Measurements from ENCODE around the gene SRA1.

SRA1 gene

GRCh38 chr5:140560227-140560626 lies 3.0 kb upstream of the SRA1 start:
- no peak overlapping the region for H3K9ac ChIP-seq (ENCODE audit: low read depth, low read length)
- no peak overlapping the region for H3K4me3 ChIP-seq (ENCODE audit: low read length)
- H3K36me3 ChIP-seq (ENCODE audit: insufficient read depth, low read depth, low read length) = no peaks in the 10 kb centered on the region
- H3K4me1 ChIP-seq (ENCODE audit: insufficient read depth, low read length) = peaks cover 11% of the 10 kb centered on the region
- H3K9me3 ChIP-seq (ENCODE audit: insufficient read depth, low read depth, low read length) = no peaks in the 10 kb centered on the region
- H3K27ac ChIP-seq (ENCODE audit: low read length) = no peak overlapping the region
- H3K27me3 ChIP-seq (ENCODE audit: insufficient read depth, low read length) = no peaks in the 10 kb centered on the region

DNA sequence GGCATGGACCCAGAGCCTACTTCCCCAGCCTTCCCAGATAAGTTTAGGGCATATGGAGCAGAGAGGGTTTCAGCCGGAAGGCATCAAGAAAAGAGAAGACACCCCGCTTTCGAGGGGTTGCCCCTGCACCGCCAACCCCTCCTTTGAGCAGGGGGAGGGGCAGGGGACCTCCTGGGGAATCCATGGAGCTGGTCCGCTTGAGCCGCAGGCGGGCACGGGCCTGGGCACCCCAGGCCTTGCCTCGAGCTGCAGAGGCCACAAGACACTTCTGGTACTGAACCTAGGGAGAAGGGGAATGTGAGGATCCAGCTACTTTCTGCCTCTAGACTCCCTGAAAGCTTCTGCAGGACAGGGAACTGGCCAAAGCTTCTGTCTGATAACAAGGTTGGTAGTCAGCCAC lies 1.3 kb upstream of the SRA1 start:
- Histone ChIP-seq H3K27ac (ENCODE audit: low read length) (no peak overlapping the region), H3K4me3 (ENCODE audit: low read length) (no peak overlapping the region), H3K9me3 (ENCODE audit: insufficient read depth, low read depth, low read length) (no peaks in the 10 kb centered on the region), H3K9ac (ENCODE audit: low read depth, low read length) (no peak overlapping the region), H3K27me3 (ENCODE audit: insufficient read depth, low read length) (no peaks in the 10 kb centered on the region), H3K4me1 (ENCODE audit: insufficient read depth, low read length) (peaks cover 11% of the 10 kb centered on the region), H3K36me3 (ENCODE audit: insufficient read depth, low read depth, low read length) (peaks cover 13% of the 10 kb centered on the region)

- Histone ChIP-seq H3K4me1 (ENCODE audit: insufficient read depth, low read length) (peaks cover 11% of the 10 kb centered on the region), H3K4me3 (ENCODE audit: low read length) (peak overlapping the region; percentile 76), H3K36me3 (ENCODE audit: insufficient read depth, low read depth, low read length) (peaks cover 19% of the 10 kb centered on the region), H3K27me3 (ENCODE audit: insufficient read depth, low read length) (no peaks in the 10 kb centered on the region), H3K9me3 (ENCODE audit: insufficient read depth, low read depth, low read length) (no peaks in the 10 kb centered on the region), H3K9ac (ENCODE audit: low read depth, low read length) (peak overlapping the region; percentile 93; the same call in 1 of the 2 replicates), H3K27ac (ENCODE audit: low read length) (peak overlapping the region; percentile 78)
Measured at GRCh38 chr5:140557965-140558364, 692 bp upstream of the SRA1 start.

DNA sequence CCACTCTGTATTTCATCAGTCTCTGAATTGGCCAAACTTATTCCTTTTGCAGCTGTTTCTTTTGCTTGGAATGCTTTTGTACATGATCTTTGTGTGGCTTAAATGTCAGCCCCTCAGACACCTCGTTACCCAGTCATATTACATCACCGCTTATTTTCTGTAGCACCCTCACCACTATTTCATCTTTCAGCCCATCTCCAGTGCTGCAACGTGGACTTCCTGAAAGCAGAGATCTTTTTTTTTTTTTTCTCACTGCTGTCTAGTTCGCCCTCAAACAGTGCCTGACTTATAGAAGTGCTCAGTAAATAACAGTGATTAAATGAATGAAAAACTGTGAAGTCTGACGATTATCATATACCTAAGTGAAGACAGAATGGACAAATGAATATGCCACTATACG lies 835 bp downstream of the SRA1 start:
- Histone ChIP-seq H3K9me3 (ENCODE audit: insufficient read depth, low read depth, low read length) (no peaks in the 10 kb centered on the region), H3K9ac (ENCODE audit: low read depth, low read length) (peak overlapping the region; percentile 93), H3K4me1 (ENCODE audit: insufficient read depth, low read length) (peaks cover 11% of the 10 kb centered on the region), H3K36me3 (ENCODE audit: insufficient read depth, low read depth, low read length) (peaks cover 31% of the 10 kb centered on the region), H3K27ac (ENCODE audit: low read length) (no peak overlapping the region), H3K27me3 (ENCODE audit: insufficient read depth, low read length) (no peaks in the 10 kb centered on the region), H3K4me3 (ENCODE audit: low read length) (peak overlapping the region; percentile 76)

DNA sequence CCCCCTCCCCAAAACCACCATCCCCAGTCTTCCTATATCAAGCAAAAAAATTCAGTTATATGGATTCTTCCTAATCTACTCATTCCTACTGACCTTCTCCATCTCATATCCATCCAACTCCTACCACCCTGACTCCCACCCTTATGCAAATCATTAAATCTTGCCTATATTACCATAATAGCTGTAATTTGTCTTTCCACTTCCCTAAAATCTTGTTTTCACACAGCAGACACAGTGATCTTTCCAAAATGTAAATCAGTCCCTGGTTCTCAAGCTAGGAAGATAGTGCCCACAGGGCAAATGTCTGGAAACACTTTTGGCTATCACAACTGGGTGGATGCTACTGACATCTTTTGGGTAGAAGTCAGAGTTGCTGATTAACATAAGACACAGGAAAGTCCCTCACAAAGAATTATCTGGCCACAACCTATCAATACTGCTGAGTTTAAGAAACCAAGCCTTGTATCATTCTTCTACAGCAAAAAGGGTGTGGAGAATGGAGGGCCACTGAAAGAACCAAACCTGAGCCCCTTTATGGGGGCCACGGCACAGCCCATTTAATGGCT lies 1.4 kb downstream of the SRA1 start:
- Histone ChIP-seq H3K27me3 (ENCODE audit: insufficient read depth, low read length) (no peaks in the 10 kb centered on the region), H3K9ac (ENCODE audit: low read depth, low read length) (peak overlapping the region; percentile 93; the same call in 1 of the 2 replicates), H3K27ac (ENCODE audit: low read length) (no peak overlapping the region), H3K9me3 (ENCODE audit: insufficient read depth, low read depth, low read length) (no peaks in the 10 kb centered on the region), H3K4me1 (ENCODE audit: insufficient read depth, low read length) (peaks cover 11% of the 10 kb centered on the region), H3K36me3 (ENCODE audit: insufficient read depth, low read depth, low read length) (peaks cover 37% of the 10 kb centered on the region), H3K4me3 (ENCODE audit: low read length) (peak overlapping the region; percentile 76)

DNA sequence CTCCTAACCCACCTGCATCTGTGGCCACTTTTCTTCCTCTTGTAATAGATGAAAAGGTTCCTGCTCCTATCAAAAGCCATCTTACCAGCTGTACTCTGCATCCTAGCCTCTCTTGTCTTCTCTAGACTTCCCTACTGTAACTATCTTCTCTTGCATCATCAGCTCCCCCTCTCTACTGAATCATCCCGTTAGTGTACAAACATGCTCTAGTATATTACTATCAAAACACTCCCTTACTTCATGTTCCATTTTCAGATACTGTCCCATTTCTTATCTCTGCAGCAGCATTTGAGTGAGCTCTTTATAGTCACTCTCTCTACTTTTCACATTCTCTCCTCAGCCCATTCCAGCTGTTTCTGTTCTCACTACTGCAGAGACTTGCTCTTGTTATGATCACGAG lies 2.8 kb downstream of the SRA1 start:
- Histone ChIP-seq H3K4me1 (ENCODE audit: insufficient read depth, low read length) (peaks cover 11% of the 10 kb centered on the region), H3K9ac (ENCODE audit: low read depth, low read length) (no peak overlapping the region), H3K36me3 (ENCODE audit: insufficient read depth, low read depth, low read length) (peaks cover 51% of the 10 kb centered on the region), H3K9me3 (ENCODE audit: insufficient read depth, low read depth, low read length) (no peaks in the 10 kb centered on the region), H3K27me3 (ENCODE audit: insufficient read depth, low read length) (no peaks in the 10 kb centered on the region), H3K4me3 (ENCODE audit: low read length) (no peak overlapping the region), H3K27ac (ENCODE audit: low read length) (no peak overlapping the region)

DNA sequence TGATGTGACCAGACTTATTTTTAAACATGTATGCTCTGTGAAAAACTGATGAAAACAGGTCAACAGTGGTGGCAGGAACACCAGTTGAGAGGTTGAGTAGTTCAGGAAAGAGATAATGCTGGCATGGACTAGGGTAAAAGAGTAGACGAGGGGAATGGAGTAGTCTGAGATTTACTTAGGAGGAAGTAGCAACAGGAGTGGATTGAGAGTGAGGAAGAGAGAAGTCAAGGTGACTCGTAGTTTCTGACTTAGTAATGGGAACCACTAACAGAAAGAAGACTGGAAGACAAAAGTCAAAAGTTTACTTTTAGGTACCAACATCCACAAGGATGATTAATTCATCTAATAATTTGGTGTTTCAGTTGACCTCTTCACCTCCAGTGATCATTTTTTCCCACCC lies 3.6 kb downstream of the SRA1 start:
- peaks cover 59% of the 10 kb centered on the region for H3K36me3 ChIP-seq (ENCODE audit: insufficient read depth, low read depth, low read length)
- H3K4me1 ChIP-seq (ENCODE audit: insufficient read depth, low read length) = peaks cover 12% of the 10 kb centered on the region
- H3K27ac ChIP-seq (ENCODE audit: low read length) = no peak overlapping the region
- no peak overlapping the region for H3K4me3 ChIP-seq (ENCODE audit: low read length)
- H3K9ac ChIP-seq (ENCODE audit: low read depth, low read length) = no peak overlapping the region
- H3K27me3 ChIP-seq (ENCODE audit: insufficient read depth, low read length) = no peaks in the 10 kb centered on the region
- no peaks in the 10 kb centered on the region for H3K9me3 ChIP-seq (ENCODE audit: insufficient read depth, low read depth, low read length)

GRCh38 chr5:140551872-140552271 lies 5.4 kb downstream of the SRA1 start:
- Histone ChIP-seq H3K27me3 (ENCODE audit: insufficient read depth, low read length) (no peaks in the 10 kb centered on the region), H3K36me3 (ENCODE audit: insufficient read depth, low read depth, low read length) (peaks cover 61% of the 10 kb centered on the region), H3K4me1 (ENCODE audit: insufficient read depth, low read length) (peaks cover 16% of the 10 kb centered on the region), H3K27ac (ENCODE audit: low read length) (no peak overlapping the region), H3K4me3 (ENCODE audit: low read length) (no peak overlapping the region), H3K9me3 (ENCODE audit: insufficient read depth, low read depth, low read length) (no peaks in the 10 kb centered on the region), H3K9ac (ENCODE audit: low read depth, low read length) (no peak overlapping the region)

- H3K4me3 ChIP-seq (ENCODE audit: low read length) = no peak overlapping the region
- no peak overlapping the region for H3K9ac ChIP-seq (ENCODE audit: low read depth, low read length)
- peaks cover 16% of the 10 kb centered on the region for H3K4me1 ChIP-seq (ENCODE audit: insufficient read depth, low read length)
- no peaks in the 10 kb centered on the region for H3K9me3 ChIP-seq (ENCODE audit: insufficient read depth, low read depth, low read length)
- H3K36me3 ChIP-seq (ENCODE audit: insufficient read depth, low read depth, low read length) = peaks cover 61% of the 10 kb centered on the region
- H3K27ac ChIP-seq (ENCODE audit: low read length) = no peak overlapping the region
- no peaks in the 10 kb centered on the region for H3K27me3 ChIP-seq (ENCODE audit: insufficient read depth, low read length)
Measured at GRCh38 chr5:140550147-140551079, 6.9 kb downstream of the SRA1 start.

DNA sequence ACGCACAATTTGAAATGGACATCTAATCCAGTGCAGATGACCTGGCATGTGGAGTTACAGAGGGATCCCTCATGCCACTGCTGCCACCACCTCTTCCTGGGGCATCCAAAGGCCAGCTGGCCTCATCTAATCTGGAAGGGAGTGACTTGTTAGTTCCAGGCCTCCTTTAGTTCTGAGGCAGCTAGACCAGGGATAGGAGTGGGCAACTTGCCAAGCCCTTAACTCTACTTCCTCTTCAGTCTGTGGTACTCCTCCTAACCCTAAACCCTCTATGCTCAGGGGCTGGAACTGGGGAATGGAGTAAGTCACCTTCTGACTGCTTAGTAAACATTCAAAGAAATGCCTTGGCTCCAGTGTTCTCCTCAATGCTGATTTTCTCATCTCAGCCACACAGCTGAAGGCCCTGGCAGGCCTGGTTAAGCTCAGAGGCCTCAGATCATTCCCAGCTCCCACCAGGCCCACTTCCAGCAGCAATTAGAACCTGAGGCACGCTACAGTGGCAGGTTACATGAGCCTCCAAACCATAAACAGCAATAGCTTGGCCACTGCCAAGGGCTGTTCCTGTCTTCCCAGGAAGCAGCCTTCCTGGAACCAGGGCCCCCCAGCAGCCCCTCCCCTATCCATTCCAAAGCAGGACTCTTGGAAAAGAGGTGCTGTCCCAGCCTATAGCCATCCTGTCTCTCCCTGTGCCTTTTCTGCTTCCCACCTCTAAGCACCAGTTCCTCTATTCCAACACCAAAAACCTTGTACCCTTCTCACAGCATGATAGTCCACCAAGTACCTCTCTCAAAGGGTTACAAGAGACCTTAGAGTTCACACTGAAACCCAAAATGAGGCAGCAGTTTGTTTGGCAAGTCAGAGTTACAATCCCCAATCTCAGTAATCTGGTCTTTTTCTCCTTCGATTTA lies 7.8 kb downstream of the SRA1 start:
- 0 out of 2 replicates have a peak overlapping the region, but pooled peaks have one; percentile 75 for H3K9ac ChIP-seq (ENCODE audit: low read depth, low read length)
- H3K36me3 ChIP-seq (ENCODE audit: insufficient read depth, low read depth, low read length) = peaks cover 63% of the 10 kb centered on the region
- H3K27ac ChIP-seq (ENCODE audit: low read length) = no peak overlapping the region
- no peaks in the 10 kb centered on the region for H3K9me3 ChIP-seq (ENCODE audit: insufficient read depth, low read depth, low read length)
- peaks cover 16% of the 10 kb centered on the region for H3K4me1 ChIP-seq (ENCODE audit: insufficient read depth, low read length)
- H3K27me3 ChIP-seq (ENCODE audit: insufficient read depth, low read length) = no peaks in the 10 kb centered on the region
- H3K4me3 ChIP-seq (ENCODE audit: low read length) = no peak overlapping the region

GRCh38 chr5:140548791-140549190 lies 8.5 kb downstream of the SRA1 start:
- no peaks in the 10 kb centered on the region for H3K9me3 ChIP-seq (ENCODE audit: insufficient read depth, low read depth, low read length)
- no peaks in the 10 kb centered on the region for H3K27me3 ChIP-seq (ENCODE audit: insufficient read depth, low read length)
- peak overlapping the region; percentile 75 for H3K9ac ChIP-seq (ENCODE audit: low read depth, low read length)
- H3K36me3 ChIP-seq (ENCODE audit: insufficient read depth, low read depth, low read length) = peaks cover 63% of the 10 kb centered on the region
- peaks cover 16% of the 10 kb centered on the region for H3K4me1 ChIP-seq (ENCODE audit: insufficient read depth, low read length)
- H3K27ac ChIP-seq (ENCODE audit: low read length) = no peak overlapping the region
- peak overlapping the region; percentile 65; the same call in 1 of the 2 replicates for H3K4me3 ChIP-seq (ENCODE audit: low read length)

All from iPS-20b (cell line).